ENCODE results near the gene MTMR3.
"Not testable (repeated sequence)": the region's sequence is repeated elsewhere in the genome, so short reads cannot be mapped to it uniquely, and the experiment has no call there.

The MTMR3 gene

GRCh38 chr22:30031328-30031727 lies 148.4 kb downstream of the MTMR3 start:
- DNase-seq = no peak

GRCh38 chr22:30031764-30032455 lies 148.9 kb downstream of the MTMR3 start:
- DNase-seq = no peak

GRCh38 chr22:30033137-30033536 lies 150.2 kb downstream of the MTMR3 start:
- no peak for DNase-seq

GRCh38 chr22:30033901-30034300 lies 150.9 kb downstream of the MTMR3 start:
- DNase-seq = no peak

GRCh38 chr22:30036656-30037055 lies 153.7 kb downstream of the MTMR3 start:
- no peak for DNase-seq

- no peak for DNase-seq
Observed at GRCh38 chr22:30038219-30038618, 155.2 kb downstream of the MTMR3 start.

GRCh38 chr22:30040499-30041260 lies 157.7 kb downstream of the MTMR3 start:
- DNase-seq = no peak

GRCh38 chr22:30041475-30041874 lies 158.5 kb downstream of the MTMR3 start:
- no peak for DNase-seq

- DNase-seq = no peak
Observed at GRCh38 chr22:30041881-30042280, 158.9 kb downstream of the MTMR3 start.

GRCh38 chr22:30043161-30043560 lies 160.2 kb downstream of the MTMR3 start:
- DNase-seq = no peak

GRCh38 chr22:30044369-30044768 lies 161.4 kb downstream of the MTMR3 start:
- DNase-seq = no peak

GRCh38 chr22:30044881-30045493 lies 162.0 kb downstream of the MTMR3 start:
- DNase-seq = no peak

- DNase-seq = no peak
Observed at GRCh38 chr22:30045494-30045887, 162.5 kb downstream of the MTMR3 start.

- no peak for DNase-seq
Observed at GRCh38 chr22:30045901-30046715, 163.1 kb downstream of the MTMR3 start.

- no peak for DNase-seq
Observed at GRCh38 chr22:30046716-30047363, 163.9 kb downstream of the MTMR3 start.

- no peak for DNase-seq
Observed at GRCh38 chr22:30047364-30047738, 164.4 kb downstream of the MTMR3 start.

GRCh38 chr22:30048681-30049080 lies 165.7 kb downstream of the MTMR3 start:
- DNase-seq = no peak

GRCh38 chr22:30054067-30054763 lies 171.2 kb downstream of the MTMR3 start:
- no peak for DNase-seq

GRCh38 chr22:30054764-30055069 lies 171.7 kb downstream of the MTMR3 start:
- DNase-seq = no peak

GRCh38 chr22:30056015-30056414 lies 173.0 kb downstream of the MTMR3 start:
- DNase-seq = no peak

- no peak for DNase-seq
Observed at GRCh38 chr22:30057375-30057774, 174.4 kb downstream of the MTMR3 start.

GRCh38 chr22:30059346-30060020 lies 176.5 kb downstream of the MTMR3 start:
- DNase-seq = not testable (repeated sequence)

Data from cortex of kidney (tissue), 1 donor.